GM19467 (cell line): ENCODE results near the gene ARHGAP6.
A peak's percentile ranks its signal among the peaks of the same experiment; 100 is the strongest.
"Not testable (repeated sequence)": the region's sequence is repeated elsewhere in the genome, so short reads cannot be mapped to it uniquely, and the experiment has no call there.

Source experiments
- ATAC-seq: cut with Tn5 transposase; IDR thresholded peaks from one replicate; pipeline ENCODE4 v1.9.1; 2021; ENCODE audit warnings: mild to moderate bottlenecking, moderate library complexity; ENCODE audit not compliant: unreplicated experiment

The ARHGAP6 gene

GRCh38 chrX:11648705-11649519, 16.8 kb downstream of the ARHGAP6 start:
- no peak for ATAC-seq

GRCh38 chrX:11647138-11647537, 18.6 kb downstream of the ARHGAP6 start:
- no peak for ATAC-seq

- ATAC-seq: no peak
These were observed 24.2 kb downstream of the ARHGAP6 start for GRCh38 chrX:11641349-11642065.

GRCh38 chrX:11640089-11640488, 25.6 kb downstream of the ARHGAP6 start:
- no peak for ATAC-seq

GRCh38 chrX:11632732-11633131, 33.0 kb downstream of the ARHGAP6 start:
- ATAC-seq: no peak

GRCh38 chrX:11629593-11630211, 36.0 kb downstream of the ARHGAP6 start:
- no peak for ATAC-seq

- ATAC-seq: no peak
These were observed 37.3 kb downstream of the ARHGAP6 start for GRCh38 chrX:11628399-11628798.

GRCh38 chrX:11626351-11626750, 39.4 kb downstream of the ARHGAP6 start:
- ATAC-seq: no peak

GRCh38 chrX:11619441-11619840, 46.3 kb downstream of the ARHGAP6 start:
- no peak for ATAC-seq

GRCh38 chrX:11614253-11614652, 51.5 kb downstream of the ARHGAP6 start:
- ATAC-seq: not testable (repeated sequence)

GRCh38 chrX:11611965-11612364, 53.8 kb downstream of the ARHGAP6 start:
- ATAC-seq: no peak

- no peak for ATAC-seq
These were observed 54.6 kb downstream of the ARHGAP6 start for GRCh38 chrX:11611161-11611560.

- ATAC-seq: peak; percentile 49
These were observed 56.6 kb downstream of the ARHGAP6 start for GRCh38 chrX:11609109-11609508.

- no peak for ATAC-seq
These were observed 59.3 kb downstream of the ARHGAP6 start for GRCh38 chrX:11606408-11606807.

GRCh38 chrX:11600578-11600977, 65.1 kb downstream of the ARHGAP6 start:
- no peak for ATAC-seq

- no peak for ATAC-seq
These were observed 68.2 kb downstream of the ARHGAP6 start for GRCh38 chrX:11597479-11597878.

- ATAC-seq: no peak
These were observed 73.9 kb downstream of the ARHGAP6 start for GRCh38 chrX:11591723-11592346.

GRCh38 chrX:11589641-11590040, 76.1 kb downstream of the ARHGAP6 start:
- no peak for ATAC-seq

- ATAC-seq: no peak
These were observed 77.6 kb downstream of the ARHGAP6 start for GRCh38 chrX:11588097-11588496.

- ATAC-seq: no peak
These were observed 80.5 kb downstream of the ARHGAP6 start for GRCh38 chrX:11585174-11585573.

GRCh38 chrX:11580789-11581188, 84.9 kb downstream of the ARHGAP6 start:
- no peak for ATAC-seq
